ENCODE data around the gene NRXN3.

- TF ChIP-seq CTCF (IDR thresholded peaks at IDR 0.05) (no peak), POLR2A (IDR thresholded peaks at IDR 0.05) (no peak)
These were observed 858.1 kb downstream of the NRXN3 start for GRCh38 chr14:79028281-79028680.

Data from body of pancreas (tissue), 4 donors.